Keratinocyte (primary cell): ENCODE results near the gene HABP2.

Source experiments
- EZH2 ChIP-seq: IDR thresholded peaks from one replicate; pipeline ENCODE4 v1.6.1; 2012; ENCODE audit warnings: inconsistent platforms, mild to moderate bottlenecking, low read length, moderate library complexity
- TF ChIP-seq, protein P1 (sequence below), 3 experiments: IDR thresholded peaks in 1 of 3; conservative IDR thresholded peaks in 1 of 3; optimal IDR thresholded peaks in 1 of 3; 2 replicates in 2 of 3; 3 replicates in 1 of 3; pipeline versions ENCODE3 to v1.5.1; 2011; ENCODE audit warnings: low read length in 3 of 3, mild to moderate bottlenecking in 3 of 3, moderate library complexity in 2 of 3, control low read depth in 1 of 3, inconsistent platforms in 1 of 3; ENCODE audit not compliant: insufficient read depth in 2 of 3; ENCODE audit errors: extremely low read depth in 1 of 3

DNA sequence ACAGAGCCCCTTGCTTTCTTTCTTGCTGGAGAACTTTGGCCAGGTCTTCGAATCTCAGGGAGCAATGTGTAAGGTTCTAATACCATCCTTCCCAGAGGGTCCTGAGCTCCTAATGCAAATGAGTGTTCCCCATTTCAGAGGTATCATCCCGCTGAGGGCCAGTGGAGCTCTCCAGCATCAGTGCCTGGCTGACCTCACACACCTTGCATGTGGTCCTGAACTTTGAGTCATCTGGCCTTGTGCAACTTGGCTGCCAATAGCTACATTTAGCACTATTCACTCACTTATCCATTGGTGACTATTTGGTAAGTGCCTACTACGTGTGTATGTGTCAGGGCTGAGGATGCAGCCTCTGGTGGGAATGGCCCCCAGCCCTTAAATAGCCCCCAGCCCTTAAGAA lies 48.4 kb upstream of the HABP2 start:
- TF ChIP-seq, protein P1, sequence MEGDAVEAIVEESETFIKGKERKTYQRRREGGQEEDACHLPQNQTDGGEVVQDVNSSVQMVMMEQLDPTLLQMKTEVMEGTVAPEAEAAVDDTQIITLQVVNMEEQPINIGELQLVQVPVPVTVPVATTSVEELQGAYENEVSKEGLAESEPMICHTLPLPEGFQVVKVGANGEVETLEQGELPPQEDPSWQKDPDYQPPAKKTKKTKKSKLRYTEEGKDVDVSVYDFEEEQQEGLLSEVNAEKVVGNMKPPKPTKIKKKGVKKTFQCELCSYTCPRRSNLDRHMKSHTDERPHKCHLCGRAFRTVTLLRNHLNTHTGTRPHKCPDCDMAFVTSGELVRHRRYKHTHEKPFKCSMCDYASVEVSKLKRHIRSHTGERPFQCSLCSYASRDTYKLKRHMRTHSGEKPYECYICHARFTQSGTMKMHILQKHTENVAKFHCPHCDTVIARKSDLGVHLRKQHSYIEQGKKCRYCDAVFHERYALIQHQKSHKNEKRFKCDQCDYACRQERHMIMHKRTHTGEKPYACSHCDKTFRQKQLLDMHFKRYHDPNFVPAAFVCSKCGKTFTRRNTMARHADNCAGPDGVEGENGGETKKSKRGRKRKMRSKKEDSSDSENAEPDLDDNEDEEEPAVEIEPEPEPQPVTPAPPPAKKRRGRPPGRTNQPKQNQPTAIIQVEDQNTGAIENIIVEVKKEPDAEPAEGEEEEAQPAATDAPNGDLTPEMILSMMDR (optimal IDR thresholded peaks at IDR 0.05 in 1 of 3, IDR thresholded peaks at IDR 0.05 in 1 of 3, conservative IDR thresholded peaks at IDR 0.05 in 1 of 3; ENCODE audit: extremely low read depth in 1 of 3, insufficient read depth in 2 of 3, low read length in 3 of 3) = no peak
- TF ChIP-seq EZH2 = no peak
